HG02623 (cell line): ENCODE results near the gene TAF4.
"Not testable (repeated sequence)": the region's sequence is repeated elsewhere in the genome, so short reads cannot be mapped to it uniquely, and the experiment has no call there.

Experiments
- ATAC-seq: cut with Tn5 transposase; IDR thresholded peaks from one replicate; pipeline ENCODE4 v1.9.1; 2021; ENCODE audit warnings: moderate library complexity; ENCODE audit not compliant: unreplicated experiment

TAF4 gene

DNA sequence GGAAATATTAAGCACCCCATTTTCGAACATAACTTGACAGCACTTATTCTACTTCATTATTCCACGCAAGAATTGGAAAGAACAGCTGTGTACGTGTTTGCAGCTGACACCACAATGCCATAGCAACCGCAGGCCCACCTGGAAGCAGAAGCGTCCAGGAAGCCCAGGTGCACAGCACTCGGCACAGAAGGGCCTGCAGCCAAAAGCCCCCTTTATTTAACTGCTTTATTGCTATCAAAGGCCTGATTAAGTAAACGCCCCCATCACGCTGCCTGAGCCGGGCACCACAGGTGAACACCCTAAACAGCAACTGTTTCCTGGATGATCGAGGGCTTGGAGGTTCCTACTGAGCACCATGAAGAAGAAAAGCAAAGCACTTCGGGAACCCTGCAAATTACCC lies 6.3 kb downstream of the TAF4 start:
- no peak for ATAC-seq

DNA sequence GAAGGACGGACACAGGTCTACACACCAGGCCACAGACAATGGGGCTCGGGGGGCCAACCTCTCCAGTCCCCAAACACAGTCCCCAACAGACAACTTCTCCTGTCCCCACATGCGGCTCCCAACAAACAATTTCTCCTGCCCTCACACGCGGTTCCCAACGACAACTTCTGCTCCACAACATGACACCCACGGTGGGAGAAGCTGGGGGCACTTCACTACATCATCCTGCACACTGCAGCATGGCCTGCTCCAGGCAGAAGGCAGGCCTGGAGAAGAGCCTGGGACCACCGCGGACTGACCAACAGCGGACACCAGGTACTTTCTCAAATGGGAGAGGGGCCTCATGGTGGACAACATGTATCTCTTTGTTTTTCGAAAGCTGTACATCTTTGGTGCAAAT lies 6.7 kb downstream of the TAF4 start:
- no peak for ATAC-seq

DNA sequence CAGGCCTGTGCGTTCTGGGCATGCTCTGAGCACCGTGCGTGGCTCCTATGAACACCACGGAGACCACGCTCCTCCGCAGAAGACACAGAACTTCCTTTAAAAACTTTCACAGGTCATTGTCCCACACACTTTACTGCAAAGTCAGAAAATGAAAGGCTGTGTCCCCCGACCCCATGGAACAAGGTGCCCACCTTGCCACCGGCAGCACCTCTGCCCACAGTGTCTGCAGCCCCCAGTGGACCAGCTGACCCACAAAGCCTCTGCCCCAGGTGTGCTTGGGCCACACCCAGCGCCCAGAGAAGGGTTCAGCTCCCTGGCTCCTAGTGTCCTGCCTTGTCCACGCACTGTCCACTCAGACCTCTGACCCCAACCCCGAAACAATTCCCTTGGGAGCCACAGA lies 8.7 kb downstream of the TAF4 start:
- no peak for ATAC-seq

- no peak for ATAC-seq
These were observed 9.3 kb downstream of the TAF4 start for GRCh38 chr20:62056377-62056776.

DNA sequence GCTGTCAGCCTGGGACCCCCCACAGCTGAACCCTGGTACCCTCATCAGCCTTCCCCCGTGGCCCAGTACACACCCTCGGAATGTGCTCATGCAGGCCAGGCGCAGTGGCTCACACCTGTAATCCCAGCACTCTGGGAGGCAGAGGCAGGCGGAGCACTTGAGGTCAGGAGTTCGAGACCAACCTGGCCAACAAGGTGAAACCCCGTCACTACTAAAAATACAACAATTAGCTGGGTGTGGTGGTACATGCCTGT lies 9.9 kb downstream of the TAF4 start:
- ATAC-seq: not testable (repeated sequence)

GRCh38 chr20:62055106-62055861 lies 10.4 kb downstream of the TAF4 start:
- ATAC-seq: no peak

GRCh38 chr20:62054451-62054953 lies 11.2 kb downstream of the TAF4 start:
- no peak for ATAC-seq

GRCh38 chr20:62053465-62054196 lies 12.1 kb downstream of the TAF4 start:
- no peak for ATAC-seq

DNA sequence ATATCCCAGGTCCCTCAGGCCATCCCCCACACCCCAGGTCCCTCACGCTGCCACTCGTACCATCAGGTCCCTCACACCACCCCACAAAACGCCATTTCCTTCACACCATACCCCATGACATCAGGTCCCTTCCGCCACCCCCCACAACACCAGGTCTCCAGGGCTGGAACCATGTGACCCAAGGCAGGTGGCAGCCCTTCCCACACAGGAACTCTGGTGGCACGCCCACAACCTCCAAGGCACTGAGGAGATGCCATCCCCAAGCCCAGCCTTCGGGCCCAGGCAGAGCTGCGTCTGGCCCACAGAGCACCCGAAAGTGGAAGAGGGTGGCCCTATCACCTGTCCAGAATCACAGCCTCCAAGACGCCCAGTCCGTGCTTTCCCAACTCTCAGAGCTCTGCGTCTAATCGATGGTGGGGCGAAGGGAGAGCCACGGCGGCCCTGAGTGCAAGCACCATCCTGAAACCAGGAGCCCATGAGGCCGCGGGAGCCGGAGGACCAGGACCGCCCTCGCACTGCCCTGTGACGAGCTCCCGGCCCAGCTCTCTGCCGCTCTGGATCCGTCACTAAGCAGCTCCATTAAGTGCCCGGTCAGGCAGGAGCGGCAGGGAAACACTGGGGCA lies 12.7 kb downstream of the TAF4 start:
- ATAC-seq: no peak

- ATAC-seq: no peak
These were observed 13.3 kb downstream of the TAF4 start for GRCh38 chr20:62052336-62052841.

DNA sequence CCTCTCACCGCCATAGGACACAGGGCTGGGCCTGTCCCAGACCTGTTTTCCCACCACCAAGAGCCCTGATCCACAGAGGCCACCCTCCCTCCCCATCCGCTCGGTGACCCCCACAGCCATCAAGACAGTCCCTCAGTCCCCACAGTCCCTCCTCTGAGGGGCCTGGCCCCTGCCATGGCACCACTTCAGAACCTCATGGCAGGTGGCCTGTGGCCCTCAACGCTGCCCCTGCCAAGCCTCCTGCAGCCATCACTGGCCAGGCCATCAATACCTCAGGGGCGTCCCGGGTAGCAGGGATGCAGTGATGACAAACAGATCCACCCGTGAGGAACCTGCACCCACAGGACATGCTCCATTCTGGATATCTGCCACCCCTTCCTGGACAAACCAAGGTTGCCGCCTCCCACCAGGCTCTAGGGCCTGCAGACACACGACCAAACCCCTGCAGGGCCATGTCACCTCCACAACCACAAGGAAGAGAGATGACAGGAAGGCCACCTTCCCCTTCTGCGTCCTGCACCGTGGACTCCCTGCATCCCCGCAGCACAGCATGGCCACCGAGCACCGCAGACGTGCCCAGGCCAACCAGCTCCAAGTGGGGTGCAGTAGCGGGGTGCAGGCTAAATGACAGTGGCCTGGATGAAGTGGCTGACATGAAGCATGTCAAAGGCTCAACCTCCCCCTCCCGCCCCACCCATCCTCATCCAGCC lies 14.0 kb downstream of the TAF4 start:
- no peak for ATAC-seq

DNA sequence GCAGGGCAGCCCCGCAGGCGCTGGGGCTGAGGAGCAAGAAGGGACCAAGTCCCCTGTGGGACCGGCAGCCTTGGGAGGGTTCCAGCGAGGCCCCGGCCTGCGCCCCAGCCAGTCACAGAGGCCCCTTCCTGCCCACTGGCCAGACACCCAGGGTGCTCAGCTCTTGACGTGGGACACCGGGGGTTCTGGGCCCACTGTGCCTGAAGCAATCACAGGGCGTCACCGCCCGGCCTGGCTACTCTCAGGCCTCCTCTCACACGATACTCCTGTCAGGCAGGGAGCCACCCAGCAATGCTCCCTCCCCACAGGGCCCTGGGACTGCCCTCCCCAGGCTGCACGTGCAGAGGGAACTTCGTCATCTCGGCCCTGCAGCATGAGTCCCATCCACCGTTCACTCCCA lies 14.5 kb downstream of the TAF4 start:
- no peak for ATAC-seq

- no peak for ATAC-seq
These were observed 15.2 kb downstream of the TAF4 start for GRCh38 chr20:62050166-62051120.

- ATAC-seq: no peak
These were observed 16.1 kb downstream of the TAF4 start for GRCh38 chr20:62049342-62050165.

DNA sequence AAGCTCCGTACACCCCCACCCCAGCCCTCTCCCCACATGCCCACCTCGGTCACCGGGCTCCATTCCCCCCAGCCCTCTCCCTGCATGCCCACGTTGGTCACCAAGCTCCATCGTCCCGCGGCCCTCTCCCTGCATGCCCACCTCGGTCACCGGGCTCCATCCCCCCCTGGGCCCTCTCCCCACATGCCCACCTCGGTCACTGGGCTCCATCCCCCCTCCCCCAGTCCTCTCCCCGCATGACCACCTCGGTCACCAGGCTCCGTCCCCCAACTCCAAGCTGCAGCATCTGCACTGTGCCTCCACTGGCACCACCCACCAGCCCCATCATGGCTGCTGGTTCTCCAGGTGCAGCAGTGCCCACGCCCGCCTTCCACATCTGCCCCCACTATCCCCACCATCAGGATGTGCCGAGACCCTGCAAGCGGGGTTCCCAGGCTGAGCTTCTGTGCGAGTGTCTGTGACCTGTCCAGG lies 16.8 kb downstream of the TAF4 start:
- ATAC-seq: no peak

GRCh38 chr20:62048346-62048761 lies 17.3 kb downstream of the TAF4 start:
- ATAC-seq: no peak

DNA sequence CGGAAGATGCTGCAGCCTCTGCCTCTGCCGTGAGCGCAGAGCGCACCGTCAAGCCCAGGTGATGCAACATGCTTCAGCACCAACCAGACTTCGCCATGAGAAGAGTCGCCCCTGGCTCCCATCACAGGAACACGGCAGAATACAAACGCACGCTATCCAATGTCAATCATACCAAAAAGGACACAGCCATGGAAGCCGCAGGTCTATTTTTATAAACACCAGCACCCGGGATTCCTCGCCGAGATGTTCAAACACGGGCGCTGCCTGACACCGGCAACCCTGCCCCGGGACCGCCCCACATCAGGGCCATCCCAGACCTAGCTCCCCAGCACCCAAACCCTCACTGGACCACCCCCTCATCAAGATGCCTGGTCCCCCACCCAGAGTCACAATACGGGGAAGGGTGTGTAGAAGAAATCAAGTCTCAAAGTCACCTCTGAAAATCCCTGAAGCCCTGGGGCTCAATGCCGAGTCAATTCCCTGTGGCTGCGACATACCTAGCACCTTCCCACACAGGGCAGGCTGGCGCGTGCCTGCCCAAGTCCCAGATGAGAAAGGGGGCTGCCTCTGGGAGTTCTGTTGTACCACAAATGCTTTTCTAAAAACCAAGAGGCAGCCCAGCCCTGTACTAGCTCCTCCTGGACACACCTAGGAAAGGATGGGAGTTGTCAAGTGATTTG lies 17.9 kb downstream of the TAF4 start:
- ATAC-seq: no peak

DNA sequence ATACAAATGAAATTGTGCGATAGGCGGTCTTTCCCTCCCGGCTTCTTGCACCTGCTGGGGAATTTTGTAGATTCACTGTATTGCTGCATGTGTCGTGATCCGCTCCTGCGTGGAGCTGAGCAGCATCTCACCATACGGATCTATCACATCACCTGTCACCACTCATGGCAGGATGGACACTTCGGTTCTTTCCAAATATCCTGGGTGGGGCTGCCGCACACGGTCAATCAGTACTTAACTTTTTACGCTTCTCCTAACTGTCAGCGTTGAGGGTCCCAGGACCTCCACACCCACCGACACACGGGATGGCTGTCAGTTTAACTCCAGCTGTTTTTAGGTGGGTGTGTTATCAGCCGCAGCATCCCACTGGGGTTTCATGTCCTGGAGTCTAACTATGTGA lies 19.2 kb downstream of the TAF4 start:
- ATAC-seq: no peak
